ENCODE data around the gene ATG101. TPM values are rescaled to one million over a fixed set of nuclear protein-coding genes. Genes with fewer than 3 reads are reported as not detected.

Gene ATG101
- total and polyA plus RNA-seq, 2 of the 8 experiments (the other 6 are each of a cell fraction or from before 2014, with no cell fraction given) = 49.8 to 55.9 TPM

- 26% methylated on average over 3 of the region's 6 CpGs; no CpG with 5 or more reads in 1 of the 2 experiments for WGBS, 2 experiments (ENCODE audit: extremely low coverage in 1 of 2, insufficient coverage in 1 of 2, insufficient read length in 1 of 2, insufficient replicate concordance in 2 of 2, low coverage in 1 of 2, low lambda C conversion rate in 2 of 2, missing lambda C conversion rate in 1 of 2)
- TF ChIP-seq, protein P1, sequence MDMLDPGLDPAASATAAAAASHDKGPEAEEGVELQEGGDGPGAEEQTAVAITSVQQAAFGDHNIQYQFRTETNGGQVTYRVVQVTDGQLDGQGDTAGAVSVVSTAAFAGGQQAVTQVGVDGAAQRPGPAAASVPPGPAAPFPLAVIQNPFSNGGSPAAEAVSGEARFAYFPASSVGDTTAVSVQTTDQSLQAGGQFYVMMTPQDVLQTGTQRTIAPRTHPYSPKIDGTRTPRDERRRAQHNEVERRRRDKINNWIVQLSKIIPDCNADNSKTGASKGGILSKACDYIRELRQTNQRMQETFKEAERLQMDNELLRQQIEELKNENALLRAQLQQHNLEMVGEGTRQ (IDR thresholded peaks at IDR 0.05; ENCODE audit: low read length) = no peak
- TF ChIP-seq RFX5 (IDR thresholded peaks at IDR 0.05; ENCODE audit: borderline replicate concordance, low read depth, low read length) (no peak), KDM5A (IDR thresholded peaks at IDR 0.05; ENCODE audit: low read length) (no peak), EZH2 (IDR thresholded peaks at IDR 0.05; ENCODE audit: low read depth, low read length, severe bottlenecking) (no peak), PHF8 (conservative IDR thresholded peaks at IDR 0.05; ENCODE audit: low read depth, low read length) (no peak), NANOG (IDR thresholded peaks at IDR 0.05; ENCODE audit: insufficient read depth, low read depth, low read length, poor library complexity, severe bottlenecking) (no peak), ZNF274 (IDR thresholded peaks at IDR 0.05; ENCODE audit: borderline replicate concordance, extremely low read depth, low read length) (no peak), FOSL1 (IDR thresholded peaks at IDR 0.05; ENCODE audit: insufficient read depth, low read depth, low read length) (no peak), SP2 (IDR thresholded peaks at IDR 0.05; ENCODE audit: low read length) (no peak), GABPA (IDR thresholded peaks at IDR 0.05; ENCODE audit: borderline replicate concordance, insufficient read depth, low read length) (no peak), BRCA1 (IDR thresholded peaks at IDR 0.05; ENCODE audit: low read depth, low read length) (no peak), TCF12 (IDR thresholded peaks at IDR 0.05; ENCODE audit: low read depth, low read length) (0 out of 2 replicates have a peak, but pooled peaks have one; percentile 39)
Measured at GRCh38 chr12:52125476-52125900, 55.7 kb downstream of the ATG101 start.

More at GRCh38 chr12:52125476-52125900, 55.7 kb downstream of the ATG101 start:
- POLR2A ChIA-PET (ENCODE audit: partially characterized antibody) = interaction anchor here (0.9 to 3.0 kb wide), 14 partner anchors 9 to 115 kb away, joined by 3 to 10 read pairs (median 4); partner anchors contain the start of genes ATG101, NR4A1 and SMIM41
- Histone ChIP-seq H3K9me3 (ENCODE audit: insufficient read depth in 2 of 2, low read depth in 1 of 2, low read length in 1 of 2) (no peaks in the 10 kb centered on the region), H4K8ac (ENCODE audit: extremely low read depth, insufficient read depth, low read length) (peak overlapping the region; percentile 66), H4K91ac (replicated peaks; ENCODE audit: insufficient read length, low read length) (peak overlapping the region; percentile 99), H3K14ac (ENCODE audit: insufficient read length) (no peak overlapping the region), H2AFZ (ENCODE audit: low read length) (no peak overlapping the region), H2BK12ac (ENCODE audit: low read depth, low read length) (peak overlapping the region; percentile 94), H3K79me2 (ENCODE audit: control insufficient read depth in 1 of 2, insufficient read depth in 2 of 2, low read length in 2 of 2) (no peaks in the 10 kb centered on the region), H4K5ac (ENCODE audit: insufficient read length, low read depth, low read length) (peak overlapping the region; percentile 85), H3K9ac (replicated peaks in 1 of 4; ENCODE audit: extremely low read depth in 1 of 4, low read depth in 3 of 4, low read length in 3 of 4) (no peak overlapping the region), H3K79me1 (ENCODE audit: low read depth, low read length) (no peaks in the 10 kb centered on the region), H3K27ac (ENCODE audit: low read depth, low read length) (peak overlapping the region; percentile 71; the same call in 1 of the 2 replicates), H2BK20ac (ENCODE audit: low read length) (peak overlapping the region; percentile 97), H3K23ac (ENCODE audit: insufficient read length) (no peak overlapping the region), H3K56ac (replicated peaks; ENCODE audit: insufficient read length, low read depth, low read length) (peak overlapping the region; percentile 60), H2AK5ac (ENCODE audit: low read depth, low read length) (peak overlapping the region; percentile 86), H3K4ac (replicated peaks; ENCODE audit: insufficient read length, low read depth, low read length) (peak overlapping the region; percentile 40), H3K4me2 (ENCODE audit: insufficient read depth in 1 of 2, low read depth in 2 of 2, low read length in 2 of 2) (peak overlapping the region; percentile 49 to 60), H3K4me1 (replicated peaks in 1 of 4; ENCODE audit: control insufficient read depth in 3 of 4, insufficient read depth in 4 of 4, low read length in 3 of 4) (peaks cover 23 to 46% (median 31%) of the 10 kb centered on the region in 4 experiments), H2BK5ac (ENCODE audit: low read depth, low read length) (peak overlapping the region; percentile 89), H3K18ac (ENCODE audit: extremely low read depth, low read length) (peak overlapping the region; percentile 95), H4K20me1 (replicated peaks in 1 of 2; ENCODE audit: control insufficient read depth in 1 of 2, insufficient read depth in 2 of 2, low read length in 2 of 2) (no peaks in the 10 kb centered on the region), H3K36me3 (ENCODE audit: control insufficient read depth in 2 of 4, insufficient read depth in 4 of 4, low read length in 3 of 4) (no peaks in the 10 kb centered on the region), H2BK120ac (replicated peaks; ENCODE audit: low read depth, low read length) (peak overlapping the region; percentile 60), H3K27me3 (replicated peaks in 1 of 4; ENCODE audit: control insufficient read depth in 3 of 4, extremely low read depth in 1 of 4, insufficient read depth in 3 of 4, low read length in 3 of 4) (no peaks in the 10 kb centered on the region), H3K23me2 (ENCODE audit: low read depth, low read length) (0 out of 2 replicates have a peak, but pooled peaks cover 2% of the 10 kb centered on the region), H3K4me3 (ENCODE audit: extremely low read depth in 1 of 4, insufficient read depth in 2 of 4, low read depth in 3 of 4, low read length in 4 of 4) (peak overlapping the region in 1 of 4 experiments; percentile 17; a peak in 1 of 8 replicates), H2BK15ac (ENCODE audit: low read length) (peak overlapping the region; percentile 96)
- DNase-seq (ENCODE audit: low read depth in 1 of 2, low spot score in 2 of 2) = no peak
- FAIRE-seq = peak; percentile 28
- CTCF ChIA-PET (ENCODE audit: partially characterized antibody) = interaction anchor here (0.6 to 12.6 kb wide), 18 partner anchors 7 to 754 kb away, joined by 3 to 338 read pairs (median 4); no protein-coding TSS in a partner anchor

Data from H1 (cell line).